T-helper 1 cell treated with Interleukin-12 subunit alpha and Interleukin-12 subunit beta and Interleukin-4 antibody, amounts not matched to agents 30 μg/mL and 1 μg/mL, for 36 hours (primary cell): Measurements from ENCODE around the gene TEAD2.
"Not testable (repeated sequence)": the region's sequence is repeated elsewhere in the genome, so short reads cannot be mapped to it uniquely, and the experiment has no call there.

Experiments
- H3K27ac Mint-ChIP-seq: one replicate; pipeline ENCODE4 v1.8.0; 2021; ENCODE audit warnings: mild to moderate bottlenecking, mixed read lengths
- H3K27me3 Mint-ChIP-seq: one replicate; pipeline ENCODE4 v1.8.0; 2021; ENCODE audit warnings: low read depth, mixed read lengths
- H3K36me3 Mint-ChIP-seq: one replicate; pipeline ENCODE4 v1.8.0; 2021; ENCODE audit warnings: low read depth, mixed read lengths
- H3K4me1 Mint-ChIP-seq: one replicate; pipeline ENCODE4 v1.8.0; 2021; ENCODE audit warnings: low read depth, mixed read lengths
- H3K4me3 Mint-ChIP-seq: one replicate; pipeline ENCODE4 v1.8.0; 2021; ENCODE audit warnings: mild to moderate bottlenecking, moderate library complexity, mixed read lengths
- H3K9me3 Mint-ChIP-seq: one replicate; pipeline ENCODE4 v1.8.0; 2021; ENCODE audit warnings: mixed read lengths

The TEAD2 gene

GRCh38 chr19:49335071-49335783 is 27.0 kb downstream of the TEAD2 start, which contains the start of gene CD37:
Gene CD37, plus strand, starts transcription at chr19:49335406. Its CDS starts 135 bp downstream, at chr19:49335541.
- Mint-ChIP-seq H3K4me3 (peak within 1 kb of the TSS; percentile 99), H3K36me3 (peaks cover 28% of the 10 kb centered on the region), H3K9me3 (no peaks in the 10 kb centered on the region), H3K4me1 (peaks cover 54% of the 10 kb centered on the region), H3K27me3 (no peaks in the 10 kb centered on the region), H3K27ac (peak within 1 kb of the TSS; percentile 99)

GRCh38 chr19:49333811-49334288 is 28.4 kb downstream of the TEAD2 start:
- Mint-ChIP-seq H3K27ac (peak overlapping the region; percentile 94), H3K9me3 (no peaks in the 10 kb centered on the region), H3K4me1 (peaks cover 56% of the 10 kb centered on the region), H3K4me3 (peak overlapping the region; percentile 82), H3K27me3 (no peaks in the 10 kb centered on the region), H3K36me3 (peaks cover 24% of the 10 kb centered on the region)

GRCh38 chr19:49333418-49333805 is 28.8 kb downstream of the TEAD2 start:
- Mint-ChIP-seq H3K27me3 (no peaks in the 10 kb centered on the region), H3K9me3 (no peaks in the 10 kb centered on the region), H3K4me3 (peak overlapping the region; percentile 82), H3K27ac (peak overlapping the region; percentile 94), H3K36me3 (peaks cover 20% of the 10 kb centered on the region), H3K4me1 (peaks cover 55% of the 10 kb centered on the region)

- Mint-ChIP-seq H3K36me3 (peaks cover 18% of the 10 kb centered on the region), H3K27ac (peak overlapping the region; percentile 94), H3K4me1 (peaks cover 55% of the 10 kb centered on the region), H3K4me3 (peak overlapping the region; percentile 25)
- H3K9me3 Mint-ChIP-seq, H3K27me3 Mint-ChIP-seq: not testable (repeated sequence)
These were observed 29.4 kb downstream of the TEAD2 start for GRCh38 chr19:49332691-49333417.

GRCh38 chr19:49331616-49332055 is 30.6 kb downstream of the TEAD2 start:
- no peaks in the 10 kb centered on the region for H3K9me3 Mint-ChIP-seq

GRCh38 chr19:49331187-49331586 is 31.0 kb downstream of the TEAD2 start:
- H3K4me3 Mint-ChIP-seq: not testable (repeated sequence)
- Mint-ChIP-seq H3K4me1 (peaks cover 49% of the 10 kb centered on the region), H3K36me3 (peaks cover 12% of the 10 kb centered on the region)

More at GRCh38 chr19:49331616-49332055, 30.6 kb downstream of the TEAD2 start:
- Mint-ChIP-seq H3K4me3 (no peak overlapping the region), H3K27me3 (no peaks in the 10 kb centered on the region), H3K27ac (peak overlapping the region; percentile 38), H3K4me1 (peaks cover 52% of the 10 kb centered on the region), H3K36me3 (peaks cover 13% of the 10 kb centered on the region)

GRCh38 chr19:49328741-49329140 is 33.5 kb downstream of the TEAD2 start:
- no peaks in the 10 kb centered on the region for H3K27me3 Mint-ChIP-seq
- no peak overlapping the region for H3K27ac Mint-ChIP-seq
- H3K36me3 Mint-ChIP-seq: peaks cover 12% of the 10 kb centered on the region
- H3K4me1 Mint-ChIP-seq: peaks cover 42% of the 10 kb centered on the region
- H3K4me3 Mint-ChIP-seq: no peak overlapping the region
- no peaks in the 10 kb centered on the region for H3K9me3 Mint-ChIP-seq

More at GRCh38 chr19:49331187-49331586, 31.0 kb downstream of the TEAD2 start:
- H3K27ac Mint-ChIP-seq: peak overlapping the region; percentile 38
- H3K27me3 Mint-ChIP-seq, H3K9me3 Mint-ChIP-seq: not testable (repeated sequence)

- no peaks in the 10 kb centered on the region for H3K27me3 Mint-ChIP-seq
- H3K27ac Mint-ChIP-seq: no peak overlapping the region
- H3K36me3 Mint-ChIP-seq: peaks cover 12% of the 10 kb centered on the region
- H3K9me3 Mint-ChIP-seq: no peaks in the 10 kb centered on the region
- H3K4me3 Mint-ChIP-seq: no peak overlapping the region
- H3K4me1 Mint-ChIP-seq: peaks cover 37% of the 10 kb centered on the region
These were observed 34.2 kb downstream of the TEAD2 start for GRCh38 chr19:49327878-49328544.

- no peaks in the 10 kb centered on the region for H3K9me3 Mint-ChIP-seq
- peaks cover 22% of the 10 kb centered on the region for H3K4me1 Mint-ChIP-seq
- no peak overlapping the region for H3K4me3 Mint-ChIP-seq
- peaks cover 15% of the 10 kb centered on the region for H3K36me3 Mint-ChIP-seq
- H3K27ac Mint-ChIP-seq: no peak overlapping the region
- no peaks in the 10 kb centered on the region for H3K27me3 Mint-ChIP-seq
These were observed 36.0 kb downstream of the TEAD2 start for GRCh38 chr19:49326165-49326704.

GRCh38 chr19:49325756-49326155 is 36.5 kb downstream of the TEAD2 start:
- H3K4me1 Mint-ChIP-seq: peaks cover 22% of the 10 kb centered on the region
- not testable (repeated sequence) for H3K27me3 Mint-ChIP-seq

GRCh38 chr19:49324801-49325576 is 37.2 kb downstream of the TEAD2 start, which contains the start of gene SLC6A16:
Gene SLC6A16, minus strand, starts transcription at chr19:49325191. Its CDS starts 13,844 bp downstream, at chr19:49311347.
- Mint-ChIP-seq H3K27me3 (no peaks in the 10 kb centered on the region), H3K27ac (no peak within 1 kb of the TSS), H3K4me3 (no peak within 1 kb of the TSS), H3K9me3 (no peaks in the 10 kb centered on the region), H3K4me1 (peaks cover 18% of the 10 kb centered on the region), H3K36me3 (peaks cover 16% of the 10 kb centered on the region)

More at GRCh38 chr19:49325756-49326155, 36.5 kb downstream of the TEAD2 start:
- not testable (repeated sequence) for H3K4me3 Mint-ChIP-seq, H3K9me3 Mint-ChIP-seq, H3K27ac Mint-ChIP-seq
- H3K36me3 Mint-ChIP-seq: peaks cover 15% of the 10 kb centered on the region

GRCh38 chr19:49318296-49318695 is 43.9 kb downstream of the TEAD2 start:
- Mint-ChIP-seq H3K9me3 (peaks cover 23% of the 10 kb centered on the region), H3K36me3 (peaks cover 27% of the 10 kb centered on the region), H3K27ac (no peak overlapping the region), H3K4me1 (peaks cover 3% of the 10 kb centered on the region), H3K27me3 (no peaks in the 10 kb centered on the region), H3K4me3 (no peak overlapping the region)

- Mint-ChIP-seq H3K36me3 (peaks cover 28% of the 10 kb centered on the region), H3K27me3 (no peaks in the 10 kb centered on the region), H3K9me3 (peaks cover 23% of the 10 kb centered on the region), H3K27ac (no peak overlapping the region), H3K4me1 (peaks cover 3% of the 10 kb centered on the region), H3K4me3 (no peak overlapping the region)
These were observed 45.9 kb downstream of the TEAD2 start for GRCh38 chr19:49316284-49316683.
